Spleen (tissue), 11 donors: Measurements from ENCODE around the gene TENM4. TPM values are rescaled to one million over a fixed set of nuclear protein-coding genes. Genes with fewer than 3 reads are reported as not detected.

Source experiments
- DNase-seq: peaks from one replicate; pipeline ENCODE4 v3.0.0-alpha.2; 2020
- H3K27ac ChIP-seq, 8 donors: fragments of 200-600 bp; sonication (generic) in 7 of 8; 1 replicate in 4 of 8; 2 replicates in 4 of 8; pipeline versions ENCODE4 v1.5.0 to v1.8.0; 2016 to 2021; ENCODE audit warnings: inconsistent platforms in 4 of 8, mild to moderate bottlenecking in 4 of 8, moderate library complexity in 1 of 8
- H3K27me3 ChIP-seq, 7 donors: fragments of 200-600 bp; sonication (generic) in 6 of 7; replicated peaks in 1 of 7; 1 replicate in 4 of 7; 2 replicates in 3 of 7; pipeline versions ENCODE4 v1.5.0 to v1.8.0; 2016 to 2021; ENCODE audit warnings: inconsistent platforms in 3 of 7, mild to moderate bottlenecking in 1 of 7
- H3K36me3 ChIP-seq, 6 donors: fragments of 200-600 bp; sonication (generic) in 5 of 6; 1 replicate in 4 of 6; 2 replicates in 2 of 6; pipeline versions ENCODE4 v1.5.0 to v1.8.0; 2016 to 2021; ENCODE audit warnings: inconsistent platforms in 2 of 6
- H3K4me1 ChIP-seq, 6 donors: fragments of 200-600 bp; sonication (generic) in 5 of 6; 1 replicate in 3 of 6; 2 replicates in 3 of 6; pipeline versions ENCODE4 v1.5.0 to v1.8.0; 2016 to 2021; ENCODE audit warnings: inconsistent platforms in 3 of 6
- H3K4me3 ChIP-seq, 8 donors: fragments of 200-600 bp; sonication (generic) in 7 of 8; 1 replicate in 4 of 8; 2 replicates in 4 of 8; pipeline versions ENCODE4 v1.5.0 to v1.8.0; 2016 to 2021; ENCODE audit warnings: inconsistent platforms in 4 of 8, mild to moderate bottlenecking in 4 of 8, moderate library complexity in 2 of 8
- H3K9me3 ChIP-seq, 8 donors: fragments of 200-600 bp; sonication (generic) in 7 of 8; 1 replicate in 4 of 8; 2 replicates in 4 of 8; pipeline versions ENCODE4 v1.5.0 to v1.8.0; 2016 to 2021; ENCODE audit warnings: inconsistent platforms in 4 of 8
- POLR2A ChIP-seq, 3 donors: fragments of 450-650 bp; IDR thresholded peaks; one replicate each; pipeline ENCODE4 v1.5.1; 2017; ENCODE audit warnings: antibody characterized with exemption in 3 of 3, mild to moderate bottlenecking in 1 of 3
- POLR2AphosphoS5 ChIP-seq, 3 donors: sonication (generic); formaldehyde crosslinking; IDR thresholded peaks; one replicate each; pipeline ENCODE4 v1.5.1; 2017; ENCODE audit warnings: antibody characterized with exemption in 3 of 3
- WGBS, 5 donors: extraction: QIAGEN DNeasy Blood & Tissue Kit in 3 of 5; methylation state at CpG; one replicate each; pipeline versions ENCODE4 v1.1.5 to v1.1.7; 2013 to 2018; 5-methylcytosine and 5-hydroxymethylcytosine counted together
- intact Hi-C: fragments of 100-400 bp; cut with DNase I; formaldehyde crosslinking; loops from one replicate; pipeline ENCODE4 v1.15.0; 2023; ENCODE audit warnings: low total_unique reads
- polyA plus RNA-seq, 3 donors: library from polyadenylated mRNA; stranded (reverse); fragments of 200-250 nt; gene quantifications; one replicate each; pipeline ENCODE4 v1.2.1, GENCODE V29; 2013
- total RNA-seq, 7 donors: library from RNA; depleted of rRNA in 3 of 7; stranded (reverse); fragments of >200 nt in 3 of 7; fragmentation: NEBNext Ultra II Directional in 4 of 7; extraction: Animal tissue kit (Norgen Biotek cat#: 25700) in 4 of 7; gene quantifications; one replicate each; pipeline versions ENCODE4 v1.1.0 to v1.2.1, GENCODE V29; 2016 to 2021
- TF ChIP-seq, protein P1 (sequence below), 11 experiments: fragments of 200-600 bp in 7 of 11; fragments of 450-650 bp in 4 of 11; sonication (generic) in 4 of 11; IDR thresholded peaks in 8 of 11; conservative IDR thresholded peaks in 3 of 11; 1 replicate in 7 of 11; 2 replicates in 4 of 11; pipeline versions ENCODE4 v1.4.0 to v1.8.0; 2016 to 2021; ENCODE audit warnings: antibody characterized with exemption in 11 of 11, inconsistent platforms in 4 of 11, mild to moderate bottlenecking in 1 of 11
- donor health status: healthy with polysubstance abuse.
- donor health status: DM: no; HTN: no; CAD: no; lungs with moderate emphysema.
- donor health status: DM: no; HTN: no; CAD: no.
- donor health status: Bipolar disorder and iron deficiency.
- donor health status: healthy.
- donor health status: DM: no; HTN: no; CAD: no.
- donor health status: DM: yes; HTN: yes; CAD: no.

The TENM4 gene
- total and polyA plus RNA-seq, 10 donors: 0.09 to 4.5 (median 1.2) TPM

DNA sequence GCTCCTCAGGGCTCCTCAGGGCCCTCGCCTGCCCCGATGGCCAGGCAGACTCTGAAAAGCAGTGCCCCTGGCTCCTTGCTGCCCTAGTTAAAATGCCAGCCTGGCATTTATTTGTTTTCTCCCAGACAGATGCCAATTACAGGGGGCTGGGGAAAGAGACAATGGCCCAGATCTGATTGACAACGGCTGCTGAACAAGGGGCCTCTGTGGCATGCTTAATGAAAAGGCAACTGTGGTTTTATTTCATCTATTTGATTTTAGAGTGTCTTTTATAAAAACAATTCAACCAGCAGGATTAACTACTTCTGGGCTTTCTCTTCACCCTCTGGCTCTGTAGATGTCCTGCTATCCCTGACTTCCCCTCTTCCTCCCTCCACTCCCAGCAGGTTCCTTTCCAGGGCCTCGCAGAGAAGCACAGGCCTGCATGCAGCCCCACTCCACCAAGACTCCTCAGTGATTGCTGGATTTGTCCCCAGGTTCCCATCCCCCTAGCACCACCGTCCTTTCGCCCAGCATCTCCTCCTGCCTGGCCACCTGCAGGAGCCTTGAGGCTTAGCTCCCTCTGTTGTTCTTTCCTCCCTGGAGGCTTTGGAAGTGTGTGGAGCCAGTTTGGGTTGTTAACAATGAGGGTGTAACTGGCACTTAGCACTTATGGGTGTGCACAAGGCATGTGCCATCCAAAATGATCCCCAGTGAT, 171.1 kb downstream of the TENM4 start:
- TF ChIP-seq, protein P1, sequence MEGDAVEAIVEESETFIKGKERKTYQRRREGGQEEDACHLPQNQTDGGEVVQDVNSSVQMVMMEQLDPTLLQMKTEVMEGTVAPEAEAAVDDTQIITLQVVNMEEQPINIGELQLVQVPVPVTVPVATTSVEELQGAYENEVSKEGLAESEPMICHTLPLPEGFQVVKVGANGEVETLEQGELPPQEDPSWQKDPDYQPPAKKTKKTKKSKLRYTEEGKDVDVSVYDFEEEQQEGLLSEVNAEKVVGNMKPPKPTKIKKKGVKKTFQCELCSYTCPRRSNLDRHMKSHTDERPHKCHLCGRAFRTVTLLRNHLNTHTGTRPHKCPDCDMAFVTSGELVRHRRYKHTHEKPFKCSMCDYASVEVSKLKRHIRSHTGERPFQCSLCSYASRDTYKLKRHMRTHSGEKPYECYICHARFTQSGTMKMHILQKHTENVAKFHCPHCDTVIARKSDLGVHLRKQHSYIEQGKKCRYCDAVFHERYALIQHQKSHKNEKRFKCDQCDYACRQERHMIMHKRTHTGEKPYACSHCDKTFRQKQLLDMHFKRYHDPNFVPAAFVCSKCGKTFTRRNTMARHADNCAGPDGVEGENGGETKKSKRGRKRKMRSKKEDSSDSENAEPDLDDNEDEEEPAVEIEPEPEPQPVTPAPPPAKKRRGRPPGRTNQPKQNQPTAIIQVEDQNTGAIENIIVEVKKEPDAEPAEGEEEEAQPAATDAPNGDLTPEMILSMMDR (IDR thresholded peaks at IDR 0.05 in 8 of 11, conservative IDR thresholded peaks at IDR 0.05 in 3 of 11): no peak
- TF ChIP-seq POLR2A (IDR thresholded peaks at IDR 0.05) (no peak), POLR2AphosphoS5 (IDR thresholded peaks at IDR 0.05) (no peak)
- no peaks in the 10 kb centered on the region for H3K36me3 ChIP-seq
- no peak for DNase-seq
- no peaks in the 10 kb centered on the region for H3K9me3 ChIP-seq
- no peak overlapping the region for H3K4me3 ChIP-seq
- intact Hi-C loops: no loop called here
- WGBS, 5 donors: 66 to 79% (median 74%) methylated on average over 4 to 6 of the region's 6 CpGs
- H3K4me1 ChIP-seq: no peaks in the 10 kb centered on the region
- H3K27ac ChIP-seq: no peak overlapping the region
- H3K27me3 ChIP-seq: no peaks in the 10 kb centered on the region

GRCh38 chr11:79266396-79266795, 174.4 kb downstream of the TENM4 start:
- Histone ChIP-seq H3K27ac (no peak overlapping the region), H3K4me3 (no peak overlapping the region), H3K9me3 (no peaks in the 10 kb centered on the region), H3K36me3 (no peaks in the 10 kb centered on the region), H3K4me1 (no peaks in the 10 kb centered on the region), H3K27me3 (no peaks in the 10 kb centered on the region)
- TF ChIP-seq POLR2A (IDR thresholded peaks at IDR 0.05) (no peak), POLR2AphosphoS5 (IDR thresholded peaks at IDR 0.05) (no peak)
- TF ChIP-seq, protein P1 (IDR thresholded peaks at IDR 0.05 in 8 of 11, conservative IDR thresholded peaks at IDR 0.05 in 3 of 11): no peak
- intact Hi-C loops: no loop called here
- 79 to 93% (median 86%) methylated on average over 1 of the region's 1 CpG for WGBS, 5 donors
- DNase-seq: no peak

DNA sequence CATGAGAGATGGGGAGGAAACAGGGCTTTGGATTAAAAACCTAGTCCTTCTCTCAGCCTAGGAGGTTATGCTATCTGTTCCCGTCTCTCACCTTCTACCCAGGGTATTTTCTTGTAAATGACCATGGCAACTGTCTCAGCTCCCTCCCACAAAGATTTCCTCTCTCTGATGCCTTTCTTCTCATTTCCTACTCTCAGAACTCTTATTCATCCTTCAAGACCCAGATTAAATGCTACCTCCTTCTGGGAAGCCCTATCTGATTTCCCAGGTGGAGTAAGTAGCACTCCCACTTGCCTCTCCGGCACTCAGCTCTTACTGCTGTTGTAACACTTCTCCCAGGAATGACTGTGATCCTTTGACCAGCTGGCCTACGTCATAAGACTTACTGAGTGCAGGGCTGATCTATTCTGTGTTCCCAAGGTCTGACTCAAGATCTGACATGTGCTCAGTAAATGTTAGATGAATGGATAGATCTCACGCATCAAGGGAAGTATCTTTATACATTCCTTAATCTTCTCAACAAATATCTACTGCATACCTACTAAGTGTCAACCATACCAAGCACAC, 175.0 kb downstream of the TENM4 start:
- DNase-seq: no peak
- 63 to 81% (median 72%) methylated on average over 3 to 4 of the region's 4 CpGs for WGBS, 5 donors
- no peak overlapping the region for H3K27ac ChIP-seq
- intact Hi-C loops: no loop called here
- no peak overlapping the region for H3K4me3 ChIP-seq
- no peaks in the 10 kb centered on the region for H3K4me1 ChIP-seq
- no peaks in the 10 kb centered on the region for H3K36me3 ChIP-seq
- no peaks in the 10 kb centered on the region for H3K27me3 ChIP-seq
- TF ChIP-seq POLR2A (IDR thresholded peaks at IDR 0.05): no peak
- no peak for TF ChIP-seq POLR2AphosphoS5 (IDR thresholded peaks at IDR 0.05)
- TF ChIP-seq, protein P1 (IDR thresholded peaks at IDR 0.05 in 8 of 11, conservative IDR thresholded peaks at IDR 0.05 in 3 of 11): no peak
- no peaks in the 10 kb centered on the region for H3K9me3 ChIP-seq

GRCh38 chr11:79264284-79264683, 176.5 kb downstream of the TENM4 start:
- Histone ChIP-seq H3K9me3 (no peaks in the 10 kb centered on the region), H3K4me3 (no peak overlapping the region), H3K36me3 (no peaks in the 10 kb centered on the region), H3K27ac (no peak overlapping the region), H3K4me1 (no peaks in the 10 kb centered on the region), H3K27me3 (no peaks in the 10 kb centered on the region)
- no peak for DNase-seq
- intact Hi-C loops: no loop called here
- WGBS, 5 donors: 72 to 91% (median 86%) methylated on average over 6 of the region's 6 CpGs
- TF ChIP-seq, protein P1 (IDR thresholded peaks at IDR 0.05 in 8 of 11, conservative IDR thresholded peaks at IDR 0.05 in 3 of 11): no peak
- TF ChIP-seq POLR2AphosphoS5 (IDR thresholded peaks at IDR 0.05): no peak
- TF ChIP-seq POLR2A (IDR thresholded peaks at IDR 0.05): no peak
